GM19025 (cell line): Measurements from ENCODE around the gene HS3ST2.
"Not testable (repeated sequence)": the region's sequence is repeated elsewhere in the genome, so short reads cannot be mapped to it uniquely, and the experiment has no call there.

Experiments used
- ATAC-seq: cut with Tn5 transposase; IDR thresholded peaks from one replicate; pipeline ENCODE4 v1.9.1; 2021; ENCODE audit warnings: mild to moderate bottlenecking, low read depth, moderate library complexity; ENCODE audit not compliant: unreplicated experiment

The HS3ST2 gene

GRCh38 chr16:22871861-22872260 is 57.9 kb downstream of the HS3ST2 start:
- ATAC-seq = no peak

- no peak for ATAC-seq
Measured at GRCh38 chr16:22874394-22874793, 60.4 kb downstream of the HS3ST2 start.

- ATAC-seq = no peak
Measured at GRCh38 chr16:22878955-22879354, 65.0 kb downstream of the HS3ST2 start.

- ATAC-seq = no peak
Measured at GRCh38 chr16:22879466-22879865, 65.5 kb downstream of the HS3ST2 start.

- no peak for ATAC-seq
Measured at GRCh38 chr16:22882981-22883380, 69.0 kb downstream of the HS3ST2 start.

GRCh38 chr16:22885951-22886350 is 72.0 kb downstream of the HS3ST2 start:
- ATAC-seq = no peak

GRCh38 chr16:22886927-22887326 is 73.0 kb downstream of the HS3ST2 start:
- no peak for ATAC-seq

- no peak for ATAC-seq
Measured at GRCh38 chr16:22887445-22887844, 73.5 kb downstream of the HS3ST2 start.

- ATAC-seq = no peak
Measured at GRCh38 chr16:22888791-22889190, 74.8 kb downstream of the HS3ST2 start.

GRCh38 chr16:22890976-22891375 is 77.0 kb downstream of the HS3ST2 start:
- no peak for ATAC-seq

- no peak for ATAC-seq
Measured at GRCh38 chr16:22897184-22897583, 83.2 kb downstream of the HS3ST2 start.

- no peak for ATAC-seq
Measured at GRCh38 chr16:22898131-22898530, 84.2 kb downstream of the HS3ST2 start.

- no peak for ATAC-seq
Measured at GRCh38 chr16:22898874-22899348, 84.9 kb downstream of the HS3ST2 start.

GRCh38 chr16:22899567-22899966 is 85.6 kb downstream of the HS3ST2 start:
- ATAC-seq = not testable (repeated sequence)

GRCh38 chr16:22900863-22901262 is 86.9 kb downstream of the HS3ST2 start:
- ATAC-seq = no peak

- ATAC-seq = no peak
Measured at GRCh38 chr16:22901563-22901962, 87.6 kb downstream of the HS3ST2 start.

GRCh38 chr16:22903716-22904115 is 89.8 kb downstream of the HS3ST2 start:
- no peak for ATAC-seq

GRCh38 chr16:22912654-22913053 is 98.7 kb downstream of the HS3ST2 start:
- no peak for ATAC-seq

- no peak for ATAC-seq
Measured at GRCh38 chr16:22915003-22915402, 101.0 kb downstream of the HS3ST2 start.

- ATAC-seq = no peak
Measured at GRCh38 chr16:22923491-22923890, 109.5 kb downstream of the HS3ST2 start.

- no peak for ATAC-seq
Measured at GRCh38 chr16:22924492-22924891, 110.5 kb downstream of the HS3ST2 start.

- ATAC-seq = no peak
Measured at GRCh38 chr16:22926105-22926751, 112.3 kb downstream of the HS3ST2 start.

GRCh38 chr16:22927306-22927705 is 113.3 kb downstream of the HS3ST2 start:
- ATAC-seq = no peak
